CD4-positive, alpha-beta T cell (primary cell): ENCODE results near the gene SLC9A4. TPM values are rescaled to one million over a fixed set of nuclear protein-coding genes. Genes with fewer than 3 reads are reported as not detected.

ENCODE experiments used
- ATAC-seq: fragments of 200-7000 bp; cut with Tn5 transposase; one replicate; pipeline ENCODE4 v1.10.0; 2022; ENCODE audit warnings: mild to moderate bottlenecking; ENCODE audit not compliant: poor library complexity
- CTCF ChIA-PET: fragments of 350-600 bp; sonication (Branson Sonifier 250); formaldehyde crosslinking; loops from one replicate; lab custom pipeline; 2021; ENCODE audit warnings: antibody characterized with exemption, inconsistent platforms; lab: Charles Lee
- POLR2A ChIA-PET: fragments of 350-600 bp; sonication (Branson Sonifier 250); formaldehyde crosslinking; loops from one replicate; lab custom pipeline; 2021; ENCODE audit warnings: antibody characterized with exemption, inconsistent platforms; lab: Charles Lee
- DNase-seq, 14 experiments: peaks; one replicate each; pipeline ENCODE4 v3.0.0-alpha.2; 2013 to 2020; ENCODE audit warnings: mixed read lengths in 2 of 14
- H3K27ac ChIP-seq, 2 donors: one replicate each; pipeline versions ENCODE4 v1.5.1 to v1.7.0; 2013; ENCODE audit warnings: low read length in 2 of 2, low read depth in 1 of 2, mild to moderate bottlenecking in 1 of 2
- H3K27me3 ChIP-seq, 2 experiments: 1 replicate in 1 of 2; 2 replicates in 1 of 2; pipeline versions ENCODE4 v1.6.1 to v1.7.0; 2013; ENCODE audit warnings: low read length in 2 of 2, control low read depth in 1 of 2, mild to moderate bottlenecking in 1 of 2, moderate library complexity in 1 of 2; ENCODE audit not compliant: insufficient read depth in 2 of 2, control insufficient read depth in 1 of 2
- H3K36me3 ChIP-seq: one replicate; pipeline ENCODE4 v1.6.1; 2013; ENCODE audit warnings: low read length, control low read depth; ENCODE audit not compliant: insufficient read depth
- H3K4me1 ChIP-seq: one replicate; pipeline ENCODE4 v1.6.1; 2013; ENCODE audit warnings: low read length, control low read depth; ENCODE audit not compliant: insufficient read depth
- H3K4me3 ChIP-seq: one replicate; pipeline ENCODE4 v1.5.1; 2013; ENCODE audit warnings: mild to moderate bottlenecking, low read length, moderate library complexity
- H3K9me3 ChIP-seq, 2 experiments: 1 replicate in 1 of 2; 2 replicates in 1 of 2; pipeline versions ENCODE4 v1.6.1 to v1.7.0; 2013; ENCODE audit warnings: low read length in 2 of 2, mild to moderate bottlenecking in 2 of 2, control low read depth in 1 of 2, moderate library complexity in 1 of 2; ENCODE audit not compliant: control insufficient read depth in 1 of 2, insufficient read depth in 1 of 2
- H3K27ac Mint-ChIP-seq: one replicate; pipeline ENCODE4 v1.8.0; 2020; ENCODE audit warnings: mixed read lengths
- H3K27me3 Mint-ChIP-seq: one replicate; pipeline ENCODE4 v1.8.0; 2021; ENCODE audit warnings: mixed read lengths
- H3K36me3 Mint-ChIP-seq: one replicate; pipeline ENCODE4 v1.8.0; 2021; ENCODE audit warnings: low read depth, mixed read lengths
- H3K4me1 Mint-ChIP-seq: one replicate; pipeline ENCODE4 v1.8.0; 2021; ENCODE audit warnings: low read depth, mixed read lengths
- H3K4me3 Mint-ChIP-seq: one replicate; pipeline ENCODE4 v1.8.0; 2020; ENCODE audit warnings: mild to moderate bottlenecking, mixed read lengths
- H3K9me3 Mint-ChIP-seq: one replicate; pipeline ENCODE4 v1.8.0; 2020; ENCODE audit warnings: mixed read lengths
- CTCF ChIP-seq: fragments of 200-600 bp; IDR thresholded peaks from one replicate; pipeline ENCODE4 v1.8.0; 2022; ENCODE audit warnings: antibody characterized with exemption, mild to moderate bottlenecking
- intact Hi-C, 2 experiments: fragments of 100-400 bp; cut with DNase I in 1 of 2; cut with micrococcal nuclease in 1 of 2; formaldehyde crosslinking; loops; one replicate each; pipeline versions ENCODE4 v1.15.1 to v1.9.0; 2023 to 2025; cut with DNase I, micrococcal nuclease
- total RNA-seq, 174 experiments: library from RNA in 2 of 174; stranded (reverse) in 2 of 174; gene quantifications; one replicate each; pipeline ENCODE4 v1.2.3 and lab custom pipeline; 2021 to 2026

SLC9A4 gene
- total RNA-seq, 2 experiments from 2014 or later = not detected

- TF ChIP-seq CTCF = no peak
- ChIA-PET CTCF (no interaction called here), POLR2A (interaction anchor here (0.8 kb wide), 1 partner anchor 197 kb away, joined by 3 read pairs; no protein-coding TSS in a partner anchor)
- Mint-ChIP-seq H3K4me3 (no peak overlapping the region), H3K9me3 (no peaks in the 10 kb centered on the region), H3K36me3 (no peaks in the 10 kb centered on the region), H3K27ac (no peak overlapping the region), H3K27me3 (no peaks in the 10 kb centered on the region), H3K4me1 (peaks cover 17% of the 10 kb centered on the region)
- H3K4me1 ChIP-seq = peaks cover 11% of the 10 kb centered on the region
- no peak for ATAC-seq
- DNase-seq = no peak
- no peak overlapping the region for H3K27ac ChIP-seq
- no peaks in the 10 kb centered on the region for H3K9me3 ChIP-seq
- no peak overlapping the region for H3K4me3 ChIP-seq
- intact Hi-C loops = no loop called here
- no peaks in the 10 kb centered on the region for H3K27me3 ChIP-seq
- no peaks in the 10 kb centered on the region for H3K36me3 ChIP-seq
These were observed 34.9 kb upstream of the SLC9A4 start for GRCh38 chr2:102438111-102438510.

GRCh38 chr2:102438578-102438977 lies 34.4 kb upstream of the SLC9A4 start:
- Mint-ChIP-seq H3K4me1 (peaks cover 20% of the 10 kb centered on the region), H3K36me3 (no peaks in the 10 kb centered on the region), H3K27ac (no peak overlapping the region), H3K9me3 (no peaks in the 10 kb centered on the region), H3K4me3 (no peak overlapping the region), H3K27me3 (no peaks in the 10 kb centered on the region)
- intact Hi-C loops = no loop called here
- CTCF ChIA-PET = no interaction called here
- no peak overlapping the region for H3K27ac ChIP-seq
- no peaks in the 10 kb centered on the region for H3K9me3 ChIP-seq
- POLR2A ChIA-PET = no interaction called here
- DNase-seq (no peak), ATAC-seq (no peak)
- peaks cover 11% of the 10 kb centered on the region for H3K4me1 ChIP-seq
- no peak for TF ChIP-seq CTCF
- H3K36me3 ChIP-seq = no peaks in the 10 kb centered on the region
- H3K27me3 ChIP-seq = no peaks in the 10 kb centered on the region
- no peak overlapping the region for H3K4me3 ChIP-seq

GRCh38 chr2:102439065-102439695 lies 33.8 kb upstream of the SLC9A4 start:
- POLR2A ChIA-PET = no interaction called here
- no peak overlapping the region for H3K27ac Mint-ChIP-seq
- intact Hi-C loops = no loop called here
- DNase-seq (no peak), ATAC-seq (no peak)
- Histone ChIP-seq H3K36me3 (no peaks in the 10 kb centered on the region), H3K27ac (no peak overlapping the region), H3K27me3 (no peaks in the 10 kb centered on the region), H3K4me1 (peaks cover 11% of the 10 kb centered on the region), H3K4me3 (no peak overlapping the region), H3K9me3 (no peaks in the 10 kb centered on the region)
- H3K4me3 Mint-ChIP-seq = no peak overlapping the region
- H3K36me3 Mint-ChIP-seq = no peaks in the 10 kb centered on the region
- TF ChIP-seq CTCF = no peak
- H3K4me1 Mint-ChIP-seq = peaks cover 20% of the 10 kb centered on the region
- no peaks in the 10 kb centered on the region for H3K9me3 Mint-ChIP-seq
- CTCF ChIA-PET = interaction anchor here (1.0 kb wide), 1 partner anchor 198 kb away, joined by 3 read pairs; no protein-coding TSS in a partner anchor
- H3K27me3 Mint-ChIP-seq = no peaks in the 10 kb centered on the region
